Liver (tissue), 3 donors: ENCODE data around the gene CDRT4.

ENCODE experiments used
- CTCF ChIP-seq: fragments of 150-350 bp; IDR thresholded peaks from 2 replicates; pipeline ENCODE4 v1.5.1; 2017; ENCODE audit warnings: improper control_type of control experiment, low read depth, low read length; ENCODE audit not compliant: missing input control
- FOXA2 ChIP-seq: IDR thresholded peaks from 2 replicates; pipeline ENCODE4 v1.6.1; 2016; ENCODE audit warnings: antibody characterized with exemption
- GABPA ChIP-seq, 2 donors: IDR thresholded peaks in 1 of 2; conservative IDR thresholded peaks in 1 of 2; 2 replicates each; pipeline ENCODE4 v1.6.1; 2016; ENCODE audit warnings: antibody characterized with exemption in 2 of 2, mild to moderate bottlenecking in 1 of 2, moderate library complexity in 1 of 2
- HNF4G ChIP-seq: IDR thresholded peaks from 2 replicates; pipeline ENCODE4 v1.6.1; 2016; ENCODE audit warnings: antibody characterized with exemption
- JUND ChIP-seq, 2 donors: IDR thresholded peaks; 2 replicates each; pipeline ENCODE4 v1.6.1; 2016; ENCODE audit warnings: antibody characterized with exemption in 2 of 2
- REST ChIP-seq: IDR thresholded peaks from 2 replicates; pipeline ENCODE4 v1.6.1; 2016; ENCODE audit warnings: antibody characterized with exemption, mild to moderate bottlenecking
- SP1 ChIP-seq: IDR thresholded peaks from 2 replicates; pipeline ENCODE4 v1.6.1; 2018; ENCODE audit warnings: antibody characterized with exemption, mild to moderate bottlenecking
- TAF1 ChIP-seq: conservative IDR thresholded peaks from 2 replicates; pipeline ENCODE4 v1.6.1; 2016; ENCODE audit warnings: antibody characterized with exemption, mild to moderate bottlenecking
- YY1 ChIP-seq: IDR thresholded peaks from 2 replicates; pipeline ENCODE4 v1.6.1; 2016; ENCODE audit warnings: antibody characterized with exemption, mild to moderate bottlenecking
- ZBTB33 ChIP-seq: IDR thresholded peaks from 2 replicates; pipeline ENCODE4 v1.6.1; 2016; ENCODE audit warnings: antibody characterized with exemption
- donor health status: healthy.
- donor health status: healthy.

- TF ChIP-seq CTCF (no peak), GABPA (IDR thresholded peaks at IDR 0.05 in 1 of 2, conservative IDR thresholded peaks at IDR 0.05 in 1 of 2) (no peak), ZBTB33 (no peak), TAF1 (no peak), HNF4G (no peak), REST (no peak), JUND (IDR thresholded peaks at IDR 0.05) (peak in 1 of 2 donors; percentile 53), SP1 (peak; percentile 47), FOXA2 (no peak), YY1 (no peak)
Measured at GRCh38 chr17:15490634-15491261, 23.3 kb upstream of the CDRT4 start.
